HAP-1 (cell line): ENCODE results near the gene FOXR1.

Experiments used
- DNase-seq, 2 experiments: peaks; one replicate each; pipeline ENCODE4 v3.0.0-alpha.2; 2016 to 2020; ENCODE audit warnings: low spot score in 2 of 2
- H3K27me3 ChIP-seq: fragments of 250-450 bp; sonication (Bioruptor Pico); 2 replicates; pipeline ENCODE4 v1.5.1; 2020; ENCODE audit warnings: low read depth, mild to moderate bottlenecking, moderate library complexity
- H3K36me3 ChIP-seq: fragments of 250-450 bp; sonication (Bioruptor Pico); replicated peaks from 2 replicates; pipeline ENCODE4 v1.5.1; 2020; ENCODE audit warnings: mild to moderate bottlenecking
- H3K4me1 ChIP-seq: fragments of 250-450 bp; sonication (Bioruptor Pico); 2 replicates; pipeline ENCODE4 v1.5.1; 2020; ENCODE audit warnings: mild to moderate bottlenecking
- H3K4me3 ChIP-seq: fragments of 250-450 bp; sonication (Bioruptor Pico); 2 replicates; pipeline ENCODE4 v1.5.1; 2020; ENCODE audit warnings: mild to moderate bottlenecking, moderate library complexity
- H3K9me3 ChIP-seq: fragments of 250-450 bp; sonication (Bioruptor Pico); 2 replicates; pipeline ENCODE4 v1.5.1; 2020; ENCODE audit warnings: mild to moderate bottlenecking, moderate library complexity
- in situ Hi-C: fragments of 300-500 bp; cut with MboI; formaldehyde crosslinking; loops from 3 replicates; pipeline ENCODE4 v1.14.3; 2020; ENCODE audit warnings: low sequenced_read_pairs, inconsistent platforms, mixed read lengths

Gene FOXR1

GRCh38 chr11:119019996-119020395 is 48.4 kb downstream of the FOXR1 start:
- Histone ChIP-seq H3K4me3 (peak overlapping the region; percentile 97), H3K36me3 (peaks cover 72% of the 10 kb centered on the region), H3K9me3 (no peaks in the 10 kb centered on the region), H3K27me3 (no peaks in the 10 kb centered on the region), H3K4me1 (peaks cover 17% of the 10 kb centered on the region)
- in situ Hi-C loops: no loop called here
- no peak for DNase-seq

- H3K27me3 ChIP-seq: no peaks in the 10 kb centered on the region
- peaks cover 70% of the 10 kb centered on the region for H3K36me3 ChIP-seq
- H3K4me1 ChIP-seq: peaks cover 9% of the 10 kb centered on the region
- H3K4me3 ChIP-seq: no peak overlapping the region
- in situ Hi-C loops: no loop called here
- no peak for DNase-seq
- no peaks in the 10 kb centered on the region for H3K9me3 ChIP-seq
Measured at GRCh38 chr11:119021631-119022030, 50.1 kb downstream of the FOXR1 start.

GRCh38 chr11:119023741-119024140 is 52.2 kb downstream of the FOXR1 start:
- H3K36me3 ChIP-seq: peaks cover 77% of the 10 kb centered on the region
- in situ Hi-C loops: no loop called here
- no peak for DNase-seq
- no peaks in the 10 kb centered on the region for H3K9me3 ChIP-seq
- H3K4me3 ChIP-seq: no peak overlapping the region
- no peaks in the 10 kb centered on the region for H3K27me3 ChIP-seq
- peaks cover 7% of the 10 kb centered on the region; the same call in 1 of the 2 replicates for H3K4me1 ChIP-seq

- H3K4me1 ChIP-seq: peaks cover 14% of the 10 kb centered on the region
Measured at GRCh38 chr11:119024430-119025098, 53.0 kb downstream of the FOXR1 start.

GRCh38 chr11:119025099-119025473 is 53.5 kb downstream of the FOXR1 start:
- Histone ChIP-seq H3K27me3 (no peaks in the 10 kb centered on the region), H3K9me3 (no peaks in the 10 kb centered on the region), H3K4me1 (peaks cover 10% of the 10 kb centered on the region), H3K36me3 (peaks cover 77% of the 10 kb centered on the region), H3K4me3 (no peak overlapping the region)
- DNase-seq: no peak
- in situ Hi-C loops: no loop called here

More at GRCh38 chr11:119024430-119025098, 53.0 kb downstream of the FOXR1 start:
- Histone ChIP-seq H3K4me3 (no peak overlapping the region), H3K27me3 (no peaks in the 10 kb centered on the region), H3K9me3 (no peaks in the 10 kb centered on the region), H3K36me3 (peaks cover 80% of the 10 kb centered on the region)
- in situ Hi-C loops: no loop called here
- DNase-seq: no peak

GRCh38 chr11:119025541-119025940 is 54.0 kb downstream of the FOXR1 start:
- no peaks in the 10 kb centered on the region for H3K27me3 ChIP-seq
- peaks cover 10% of the 10 kb centered on the region for H3K4me1 ChIP-seq
- DNase-seq: no peak
- peaks cover 74% of the 10 kb centered on the region for H3K36me3 ChIP-seq
- H3K9me3 ChIP-seq: no peaks in the 10 kb centered on the region
- in situ Hi-C loops: no loop called here
- H3K4me3 ChIP-seq: no peak overlapping the region

- in situ Hi-C loops: no loop called here
- Histone ChIP-seq H3K9me3 (no peaks in the 10 kb centered on the region), H3K4me3 (no peak overlapping the region), H3K36me3 (peaks cover 70% of the 10 kb centered on the region), H3K4me1 (peaks cover 10% of the 10 kb centered on the region), H3K27me3 (no peaks in the 10 kb centered on the region)
- DNase-seq: no peak
Measured at GRCh38 chr11:119025978-119026766, 54.6 kb downstream of the FOXR1 start.

GRCh38 chr11:119026970-119027369 is 55.4 kb downstream of the FOXR1 start:
- no peak for DNase-seq
- H3K4me1 ChIP-seq: peaks cover 10% of the 10 kb centered on the region
- H3K9me3 ChIP-seq: no peaks in the 10 kb centered on the region
- no peaks in the 10 kb centered on the region for H3K27me3 ChIP-seq
- in situ Hi-C loops: no loop called here
- peaks cover 66% of the 10 kb centered on the region for H3K36me3 ChIP-seq
- no peak overlapping the region for H3K4me3 ChIP-seq

- Histone ChIP-seq H3K27me3 (no peaks in the 10 kb centered on the region), H3K36me3 (peaks cover 60% of the 10 kb centered on the region), H3K4me3 (no peak overlapping the region), H3K4me1 (peaks cover 10% of the 10 kb centered on the region), H3K9me3 (no peaks in the 10 kb centered on the region)
- in situ Hi-C loops: no loop called here
- no peak for DNase-seq
Measured at GRCh38 chr11:119027561-119028345, 56.2 kb downstream of the FOXR1 start.

- H3K4me1 ChIP-seq: peaks cover 10% of the 10 kb centered on the region
- H3K4me3 ChIP-seq: no peak overlapping the region
- no peaks in the 10 kb centered on the region for H3K9me3 ChIP-seq
- H3K36me3 ChIP-seq: peaks cover 54% of the 10 kb centered on the region
- no peaks in the 10 kb centered on the region for H3K27me3 ChIP-seq
- in situ Hi-C loops: no loop called here
- DNase-seq: no peak
Measured at GRCh38 chr11:119028346-119029068, 56.9 kb downstream of the FOXR1 start.

GRCh38 chr11:119029069-119029339 is 57.4 kb downstream of the FOXR1 start:
- in situ Hi-C loops: no loop called here
- Histone ChIP-seq H3K36me3 (peaks cover 49% of the 10 kb centered on the region), H3K9me3 (no peaks in the 10 kb centered on the region), H3K4me3 (peak overlapping the region; percentile 79), H3K4me1 (peaks cover 10% of the 10 kb centered on the region), H3K27me3 (no peaks in the 10 kb centered on the region)
- DNase-seq: no peak

GRCh38 chr11:119029340-119030028 is 57.9 kb downstream of the FOXR1 start:
- Histone ChIP-seq H3K9me3 (no peaks in the 10 kb centered on the region), H3K4me3 (peak overlapping the region; percentile 79), H3K4me1 (peaks cover 10% of the 10 kb centered on the region), H3K27me3 (no peaks in the 10 kb centered on the region), H3K36me3 (peaks cover 44% of the 10 kb centered on the region)
- peak; percentile 49 to 54 for DNase-seq
- in situ Hi-C loops: loop anchor here (5.0 kb wide), 1 partner anchor 68 kb away; a partner anchor contains a TSS

GRCh38 chr11:119030029-119030328 is 58.4 kb downstream of the FOXR1 start:
- in situ Hi-C loops: loop anchor here (5.0 kb wide), 1 partner anchor 67 kb away; a partner anchor contains a TSS
- Histone ChIP-seq H3K27me3 (no peaks in the 10 kb centered on the region), H3K4me3 (peak overlapping the region; percentile 79), H3K36me3 (peaks cover 39% of the 10 kb centered on the region), H3K9me3 (no peaks in the 10 kb centered on the region), H3K4me1 (peaks cover 10% of the 10 kb centered on the region)
- no peak for DNase-seq
